T-helper 1 cell treated with Interleukin-12 subunit alpha and Interleukin-12 subunit beta and Interleukin-4 antibody, amounts not matched to agents 30 μg/mL and 1 μg/mL, for 36 hours (primary cell): ENCODE data around the gene CCR6.
"Not testable (repeated sequence)": the region's sequence is repeated elsewhere in the genome, so short reads cannot be mapped to it uniquely, and the experiment has no call there.

Source experiments
- H3K27ac Mint-ChIP-seq: one replicate; pipeline ENCODE4 v1.8.0; 2021; ENCODE audit warnings: mild to moderate bottlenecking, mixed read lengths
- H3K27me3 Mint-ChIP-seq: one replicate; pipeline ENCODE4 v1.8.0; 2021; ENCODE audit warnings: low read depth, mixed read lengths
- H3K36me3 Mint-ChIP-seq: one replicate; pipeline ENCODE4 v1.8.0; 2021; ENCODE audit warnings: low read depth, mixed read lengths
- H3K4me1 Mint-ChIP-seq: one replicate; pipeline ENCODE4 v1.8.0; 2021; ENCODE audit warnings: low read depth, mixed read lengths
- H3K4me3 Mint-ChIP-seq: one replicate; pipeline ENCODE4 v1.8.0; 2021; ENCODE audit warnings: mild to moderate bottlenecking, moderate library complexity, mixed read lengths
- H3K9me3 Mint-ChIP-seq: one replicate; pipeline ENCODE4 v1.8.0; 2021; ENCODE audit warnings: mixed read lengths

The CCR6 gene

GRCh38 chr6:167154895-167155294 lies 32.0 kb downstream of the CCR6 start:
- peaks cover 4% of the 10 kb centered on the region for H3K27me3 Mint-ChIP-seq
- H3K27ac Mint-ChIP-seq: no peak overlapping the region
- peaks cover 12% of the 10 kb centered on the region for H3K4me1 Mint-ChIP-seq
- H3K9me3 Mint-ChIP-seq: no peaks in the 10 kb centered on the region
- no peak overlapping the region for H3K4me3 Mint-ChIP-seq
- H3K36me3 Mint-ChIP-seq: no peaks in the 10 kb centered on the region

- peaks cover 8% of the 10 kb centered on the region for H3K27me3 Mint-ChIP-seq
- no peaks in the 10 kb centered on the region for H3K36me3 Mint-ChIP-seq
- no peak overlapping the region for H3K27ac Mint-ChIP-seq
- no peak overlapping the region for H3K4me3 Mint-ChIP-seq
- H3K4me1 Mint-ChIP-seq: peaks cover 5% of the 10 kb centered on the region
- H3K9me3 Mint-ChIP-seq: no peaks in the 10 kb centered on the region
Observed at GRCh38 chr6:167157414-167157813, 34.5 kb downstream of the CCR6 start.

- Mint-ChIP-seq H3K4me3 (no peak within 1 kb of the TSS), H3K36me3 (no peaks in the 10 kb centered on the region), H3K27ac (no peak within 1 kb of the TSS), H3K27me3 (peaks cover 5% of the 10 kb centered on the region), H3K4me1 (peaks cover 2% of the 10 kb centered on the region), H3K9me3 (no peaks in the 10 kb centered on the region)
Observed at GRCh38 chr6:167157863-167158262, 35.0 kb downstream of the CCR6 start, which contains the start of gene GPR31. Gene GPR31, minus strand, starts transcription at chr6:167157980. Its CDS starts 149 bp downstream, at chr6:167157831.

- Mint-ChIP-seq H3K36me3 (no peaks in the 10 kb centered on the region), H3K4me3 (no peak overlapping the region), H3K27me3 (peaks cover 6% of the 10 kb centered on the region), H3K27ac (no peak overlapping the region), H3K4me1 (no peaks in the 10 kb centered on the region), H3K9me3 (no peaks in the 10 kb centered on the region)
Observed at GRCh38 chr6:167161851-167162467, 39.1 kb downstream of the CCR6 start.

- Mint-ChIP-seq H3K27me3 (peaks cover 6% of the 10 kb centered on the region), H3K4me3 (no peak overlapping the region), H3K4me1 (no peaks in the 10 kb centered on the region), H3K9me3 (no peaks in the 10 kb centered on the region), H3K27ac (no peak overlapping the region), H3K36me3 (no peaks in the 10 kb centered on the region)
Observed at GRCh38 chr6:167162591-167162990, 39.7 kb downstream of the CCR6 start.

- H3K27ac Mint-ChIP-seq: no peak overlapping the region
- H3K4me3 Mint-ChIP-seq: no peak overlapping the region
- no peaks in the 10 kb centered on the region for H3K4me1 Mint-ChIP-seq
- no peaks in the 10 kb centered on the region for H3K36me3 Mint-ChIP-seq
- no peaks in the 10 kb centered on the region for H3K9me3 Mint-ChIP-seq
- peaks cover 6% of the 10 kb centered on the region for H3K27me3 Mint-ChIP-seq
Observed at GRCh38 chr6:167163476-167164011, 40.6 kb downstream of the CCR6 start.

GRCh38 chr6:167164261-167164660 lies 41.4 kb downstream of the CCR6 start:
- peaks cover 10% of the 10 kb centered on the region for H3K27me3 Mint-ChIP-seq
- H3K27ac Mint-ChIP-seq: no peak overlapping the region
- no peaks in the 10 kb centered on the region for H3K9me3 Mint-ChIP-seq
- H3K36me3 Mint-ChIP-seq: no peaks in the 10 kb centered on the region
- H3K4me3 Mint-ChIP-seq: no peak overlapping the region
- H3K4me1 Mint-ChIP-seq: no peaks in the 10 kb centered on the region

GRCh38 chr6:167165858-167166471 lies 43.1 kb downstream of the CCR6 start:
- Mint-ChIP-seq H3K9me3 (no peaks in the 10 kb centered on the region), H3K27ac (no peak overlapping the region), H3K27me3 (peaks cover 12% of the 10 kb centered on the region), H3K4me3 (no peak overlapping the region), H3K4me1 (no peaks in the 10 kb centered on the region), H3K36me3 (no peaks in the 10 kb centered on the region)

GRCh38 chr6:167167699-167168098 lies 44.8 kb downstream of the CCR6 start:
- H3K4me3 Mint-ChIP-seq, H3K4me1 Mint-ChIP-seq, H3K27ac Mint-ChIP-seq, H3K9me3 Mint-ChIP-seq, H3K36me3 Mint-ChIP-seq: not testable (repeated sequence)
- peaks cover 12% of the 10 kb centered on the region for H3K27me3 Mint-ChIP-seq

GRCh38 chr6:167168296-167168695 lies 45.4 kb downstream of the CCR6 start:
- H3K4me1 Mint-ChIP-seq, H3K36me3 Mint-ChIP-seq, H3K9me3 Mint-ChIP-seq, H3K4me3 Mint-ChIP-seq, H3K27ac Mint-ChIP-seq: not testable (repeated sequence)
- H3K27me3 Mint-ChIP-seq: peaks cover 12% of the 10 kb centered on the region

GRCh38 chr6:167169867-167170266 lies 47.0 kb downstream of the CCR6 start:
- not testable (repeated sequence) for H3K36me3 Mint-ChIP-seq, H3K27ac Mint-ChIP-seq, H3K9me3 Mint-ChIP-seq, H3K4me3 Mint-ChIP-seq, H3K4me1 Mint-ChIP-seq
- H3K27me3 Mint-ChIP-seq: peaks cover 12% of the 10 kb centered on the region

- not testable (repeated sequence) for H3K27ac Mint-ChIP-seq, H3K9me3 Mint-ChIP-seq, H3K36me3 Mint-ChIP-seq, H3K4me1 Mint-ChIP-seq, H3K4me3 Mint-ChIP-seq, H3K27me3 Mint-ChIP-seq
Observed at GRCh38 chr6:167171300-167171699, 48.4 kb downstream of the CCR6 start.

- H3K4me1 Mint-ChIP-seq, H3K27ac Mint-ChIP-seq, H3K36me3 Mint-ChIP-seq, H3K9me3 Mint-ChIP-seq, H3K27me3 Mint-ChIP-seq, H3K4me3 Mint-ChIP-seq: not testable (repeated sequence)
Observed at GRCh38 chr6:167172011-167172410, 49.1 kb downstream of the CCR6 start.

GRCh38 chr6:167177271-167177670 lies 54.4 kb downstream of the CCR6 start:
- not testable (repeated sequence) for H3K27me3 Mint-ChIP-seq, H3K4me3 Mint-ChIP-seq, H3K4me1 Mint-ChIP-seq, H3K36me3 Mint-ChIP-seq, H3K9me3 Mint-ChIP-seq, H3K27ac Mint-ChIP-seq

GRCh38 chr6:167178896-167179655 lies 56.2 kb downstream of the CCR6 start:
- not testable (repeated sequence) for H3K9me3 Mint-ChIP-seq, H3K4me3 Mint-ChIP-seq, H3K36me3 Mint-ChIP-seq, H3K27ac Mint-ChIP-seq, H3K27me3 Mint-ChIP-seq, H3K4me1 Mint-ChIP-seq
